SKM-1 (cell line): ENCODE results near the gene MRPL53.

Experiments
- DNase-seq: peaks from one replicate; lab custom pipeline; 2025; ENCODE audit not compliant: unreplicated experiment; lab: John Stamatoyannopoulos, UW

Gene MRPL53

GRCh38 chr2:74429487-74430451 is 42.7 kb downstream of the MRPL53 start:
- DNase-seq: no peak

GRCh38 chr2:74428675-74429074 is 43.8 kb downstream of the MRPL53 start:
- no peak for DNase-seq

- DNase-seq: no peak
Measured at GRCh38 chr2:74427551-74427950, 44.9 kb downstream of the MRPL53 start.

DNA sequence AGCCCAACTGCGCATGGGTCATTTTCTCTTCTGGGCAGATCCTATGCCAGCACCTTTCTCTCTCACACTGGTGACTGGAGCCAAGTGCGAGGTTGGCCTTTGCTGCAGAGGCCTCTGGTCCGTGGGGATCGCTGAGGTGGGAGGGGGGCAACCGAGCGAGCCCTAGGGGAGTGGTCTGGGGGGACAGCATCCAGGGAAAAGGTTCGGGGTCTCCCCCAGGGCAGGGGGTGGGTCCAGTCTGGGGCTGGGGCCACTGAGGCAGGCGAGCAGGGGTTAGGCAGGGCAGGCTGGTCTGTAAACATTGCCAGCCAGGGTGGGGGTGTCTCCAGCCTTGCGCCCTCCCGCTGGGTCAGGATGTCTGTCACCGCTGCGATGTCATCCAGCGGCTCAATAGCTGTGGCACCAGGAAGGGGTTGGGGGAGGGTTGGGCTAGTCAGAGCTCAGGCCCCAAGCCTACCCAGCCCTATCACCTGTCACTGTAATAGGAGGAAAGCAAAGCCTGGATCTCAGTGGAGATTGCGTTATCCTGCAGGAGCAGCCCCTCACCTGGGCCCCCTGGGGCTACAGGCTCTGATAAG is 46.2 kb downstream of the MRPL53 start:
- no peak for DNase-seq

DNA sequence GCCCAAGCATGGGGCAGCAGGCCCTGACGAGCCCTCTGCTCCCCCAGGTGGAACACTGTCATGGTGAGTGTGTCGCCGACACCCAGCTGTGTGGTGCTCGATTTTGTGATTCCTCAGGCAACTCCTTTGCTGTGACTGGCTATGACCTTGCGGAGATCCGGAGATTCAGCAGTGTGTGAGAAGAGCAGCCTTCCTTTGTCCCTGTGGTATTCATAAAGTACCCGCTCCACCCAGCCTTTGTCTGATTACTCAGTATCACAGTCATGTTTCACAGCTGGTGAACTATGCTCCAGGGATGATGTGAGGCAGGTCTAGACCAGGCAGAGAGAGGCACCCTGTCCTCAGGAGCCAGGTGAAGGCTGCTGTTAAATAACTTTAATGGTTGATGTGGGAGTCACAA is 47.0 kb downstream of the MRPL53 start:
- DNase-seq: no peak

- DNase-seq: no peak
Measured at GRCh38 chr2:74424995-74425406, 47.5 kb downstream of the MRPL53 start.

GRCh38 chr2:74424139-74424992 is 48.1 kb downstream of the MRPL53 start:
- no peak for DNase-seq

GRCh38 chr2:74423231-74424095 is 49.0 kb downstream of the MRPL53 start:
- DNase-seq: no peak
